ENCODE measurements around the gene SARS1.

The SARS1 gene

GRCh38 chr1:109197158-109198042 is 16.3 kb upstream of the SARS1 start:
- H3K27ac ChIP-seq: no peak overlapping the region
- no peaks in the 10 kb centered on the region for H3K27me3 ChIP-seq
- H3K9me3 ChIP-seq: no peaks in the 10 kb centered on the region
- H3K4me3 ChIP-seq (ENCODE audit: low read depth in 1 of 2, low read length in 1 of 2): no peak overlapping the region
- TF ChIP-seq CTCF (IDR thresholded peaks at IDR 0.05): no peak
- H3K36me3 ChIP-seq: peaks cover 46% of the 10 kb centered on the region
- H3K4me1 ChIP-seq (ENCODE audit: control insufficient read depth in 1 of 2, insufficient read depth in 1 of 2, low read depth in 1 of 2, low read length in 1 of 2): peaks cover 18 to 20% of the 10 kb centered on the region in 2 experiments

GRCh38 chr1:109198043-109198695 is 15.5 kb upstream of the SARS1 start:
- no peak for TF ChIP-seq CTCF (IDR thresholded peaks at IDR 0.05)
- Histone ChIP-seq H3K27me3 (no peaks in the 10 kb centered on the region), H3K27ac (no peak overlapping the region), H3K9me3 (no peaks in the 10 kb centered on the region), H3K4me1 (ENCODE audit: control insufficient read depth in 1 of 2, insufficient read depth in 1 of 2, low read depth in 1 of 2, low read length in 1 of 2) (peaks cover 17 to 18% of the 10 kb centered on the region in 2 experiments), H3K4me3 (ENCODE audit: low read depth in 1 of 2, low read length in 1 of 2) (no peak overlapping the region), H3K36me3 (peaks cover 38% of the 10 kb centered on the region)

DNA sequence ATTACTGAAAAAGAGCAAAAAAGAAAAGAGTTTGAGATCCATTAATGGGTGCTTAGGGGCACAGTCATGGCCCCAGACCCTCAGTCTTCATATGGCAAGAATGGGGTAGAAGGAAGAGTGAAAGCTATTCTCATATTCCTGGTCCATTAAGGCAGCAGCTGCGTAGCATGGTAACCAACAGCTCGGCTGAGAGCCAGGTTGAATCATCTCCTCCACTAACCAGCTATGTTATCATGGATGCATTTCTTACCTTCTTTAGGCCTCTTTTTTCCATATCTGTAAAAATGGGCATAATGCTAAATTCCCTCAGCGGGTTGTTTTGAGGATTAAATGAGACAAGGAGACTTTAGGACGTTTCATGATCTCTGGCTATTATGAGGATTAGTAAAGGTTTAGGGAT is 15.0 kb upstream of the SARS1 start:
- no peak overlapping the region for H3K4me3 ChIP-seq (ENCODE audit: low read depth in 1 of 2, low read length in 1 of 2)
- H3K9me3 ChIP-seq: no peaks in the 10 kb centered on the region
- H3K27me3 ChIP-seq: no peaks in the 10 kb centered on the region
- no peak for TF ChIP-seq CTCF (IDR thresholded peaks at IDR 0.05)
- H3K27ac ChIP-seq: no peak overlapping the region
- H3K4me1 ChIP-seq (ENCODE audit: control insufficient read depth in 1 of 2, insufficient read depth in 1 of 2, low read depth in 1 of 2, low read length in 1 of 2): peaks cover 12 to 13% of the 10 kb centered on the region in 2 experiments
- H3K36me3 ChIP-seq: peaks cover 33% of the 10 kb centered on the region

DNA sequence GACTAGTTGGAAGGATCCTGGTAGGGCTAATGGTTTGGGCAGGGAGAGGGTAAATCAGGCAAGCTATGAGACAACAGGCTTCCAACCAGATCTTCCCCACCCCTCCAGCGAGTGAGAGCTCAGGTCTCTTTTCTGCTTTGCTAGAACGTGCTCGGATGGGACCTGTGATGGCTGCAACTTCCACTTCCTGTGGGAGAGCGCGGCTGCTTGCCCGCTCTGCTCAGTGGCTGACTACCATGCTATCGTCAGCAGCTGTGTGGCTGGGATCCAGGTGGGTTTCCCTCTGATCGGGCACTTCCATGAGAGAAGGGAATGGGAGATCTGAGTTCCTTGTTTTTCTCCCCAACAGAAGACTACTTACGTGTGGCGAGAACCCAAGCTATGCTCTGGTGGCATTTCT is 14.0 kb upstream of the SARS1 start:
- no peaks in the 10 kb centered on the region for H3K27me3 ChIP-seq
- no peak for TF ChIP-seq CTCF (IDR thresholded peaks at IDR 0.05)
- H3K27ac ChIP-seq: peak overlapping the region; percentile 23
- H3K4me3 ChIP-seq (ENCODE audit: low read depth in 1 of 2, low read length in 1 of 2): no peak overlapping the region
- H3K9me3 ChIP-seq: no peaks in the 10 kb centered on the region
- H3K4me1 ChIP-seq (ENCODE audit: control insufficient read depth in 1 of 2, insufficient read depth in 1 of 2, low read depth in 1 of 2, low read length in 1 of 2): peaks cover 10 to 11% of the 10 kb centered on the region in 2 experiments
- H3K36me3 ChIP-seq: peaks cover 30% of the 10 kb centered on the region

DNA sequence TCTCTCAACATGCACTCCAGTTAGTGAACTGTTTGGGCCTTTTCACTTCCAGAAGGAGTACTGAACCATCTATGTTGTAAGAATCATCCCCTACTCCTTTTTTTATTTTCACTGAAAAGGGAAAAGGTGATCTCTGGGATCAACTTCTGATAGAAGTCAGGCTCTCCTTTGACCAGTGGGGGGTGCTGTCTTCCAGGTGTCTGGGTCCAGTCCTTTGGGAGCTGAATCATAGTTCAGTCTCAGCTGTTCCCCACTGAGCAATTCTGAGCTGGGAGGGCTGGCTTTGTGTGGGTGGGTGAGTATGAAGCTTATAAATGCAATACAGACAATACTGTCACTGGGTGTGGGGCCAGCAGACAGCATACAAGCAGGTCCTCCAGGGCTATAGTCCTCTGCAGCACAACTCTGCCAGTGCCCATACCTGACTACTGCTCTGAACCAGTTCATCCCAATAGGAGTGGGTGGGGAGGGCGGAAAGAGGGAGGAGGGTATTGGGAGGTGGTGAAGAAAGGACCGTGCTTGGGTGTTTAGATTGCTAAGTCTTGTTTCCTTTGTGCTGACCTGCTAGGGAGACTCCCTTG is 12.5 kb upstream of the SARS1 start:
- no peak for TF ChIP-seq CTCF (IDR thresholded peaks at IDR 0.05)
- Histone ChIP-seq H3K9me3 (no peaks in the 10 kb centered on the region), H3K27me3 (peaks cover 14% of the 10 kb centered on the region), H3K4me3 (ENCODE audit: low read depth in 1 of 2, low read length in 1 of 2) (no peak overlapping the region), H3K36me3 (peaks cover 30% of the 10 kb centered on the region), H3K27ac (no peak overlapping the region), H3K4me1 (ENCODE audit: control insufficient read depth in 1 of 2, insufficient read depth in 1 of 2, low read depth in 1 of 2, low read length in 1 of 2) (peaks cover 10 to 11% of the 10 kb centered on the region in 2 experiments)
